ENCODE measurements around the gene KPTN. TPM values are rescaled to one million over a fixed set of nuclear protein-coding genes. Genes with fewer than 3 reads are reported as not detected.

Gene KPTN
- total RNA-seq, 1 donor from 2014 or later: 7.3 TPM

DNA sequence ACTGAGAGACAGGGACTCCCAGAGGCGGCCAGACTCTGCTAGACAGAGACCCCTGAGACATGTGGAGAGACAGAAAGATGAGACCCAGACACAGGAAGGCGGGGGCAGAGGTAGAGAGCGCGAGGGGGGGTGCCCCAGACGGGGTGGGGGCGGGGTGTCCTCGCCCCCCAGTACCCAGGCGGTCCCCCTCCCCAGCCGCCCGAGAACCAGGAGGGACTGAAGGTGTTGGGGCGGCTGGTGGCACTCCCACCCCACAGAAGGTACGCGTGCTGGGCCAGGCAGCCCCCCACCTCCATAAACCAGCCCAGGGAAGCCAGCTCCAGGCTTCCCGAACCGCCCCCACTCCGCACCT is 12.7 kb downstream of the KPTN start:
- FAIRE-seq (no peak), DNase-seq (ENCODE audit: low spot score in 2 of 2) (no peak)

- DNase-seq (ENCODE audit: low spot score in 2 of 2) (no peak), FAIRE-seq (no peak)
These were observed 13.4 kb downstream of the KPTN start for GRCh38 chr19:47470447-47471195.

- FAIRE-seq (no peak), DNase-seq (ENCODE audit: low spot score in 2 of 2) (no peak)
These were observed 14.3 kb downstream of the KPTN start for GRCh38 chr19:47469719-47470118.

- no peak for FAIRE-seq
- no peak for DNase-seq (ENCODE audit: low spot score in 2 of 2)
These were observed 14.7 kb downstream of the KPTN start for GRCh38 chr19:47469363-47469700.

GRCh38 chr19:47467914-47468313 is 16.1 kb downstream of the KPTN start:
- DNase-seq (ENCODE audit: low spot score in 2 of 2) (no peak), FAIRE-seq (no peak)

DNA sequence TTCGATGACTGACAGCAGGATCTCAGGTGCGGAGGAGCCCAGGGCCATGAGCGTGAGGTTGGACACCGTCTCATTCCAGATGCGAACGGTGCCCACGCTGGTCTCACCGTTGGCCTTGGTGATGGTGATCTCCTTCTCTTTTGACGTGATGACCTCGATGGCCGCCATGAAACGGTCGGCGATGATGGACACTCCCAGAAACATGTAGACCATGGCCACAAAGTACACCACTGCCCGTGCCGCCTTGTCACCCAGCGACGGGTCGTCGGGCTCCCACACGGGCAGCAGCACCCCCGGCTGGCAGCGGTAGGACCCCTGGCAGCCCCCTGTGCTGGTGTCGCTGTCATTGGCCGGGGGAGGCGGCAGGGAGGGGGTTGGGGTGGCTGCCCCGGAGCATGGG is 18.1 kb downstream of the KPTN start:
- DNase-seq (ENCODE audit: low spot score in 2 of 2) (no peak), FAIRE-seq (no peak)

- FAIRE-seq: no peak
- no peak for DNase-seq (ENCODE audit: low spot score in 2 of 2)
These were observed 19.2 kb downstream of the KPTN start for GRCh38 chr19:47464675-47465419.

DNA sequence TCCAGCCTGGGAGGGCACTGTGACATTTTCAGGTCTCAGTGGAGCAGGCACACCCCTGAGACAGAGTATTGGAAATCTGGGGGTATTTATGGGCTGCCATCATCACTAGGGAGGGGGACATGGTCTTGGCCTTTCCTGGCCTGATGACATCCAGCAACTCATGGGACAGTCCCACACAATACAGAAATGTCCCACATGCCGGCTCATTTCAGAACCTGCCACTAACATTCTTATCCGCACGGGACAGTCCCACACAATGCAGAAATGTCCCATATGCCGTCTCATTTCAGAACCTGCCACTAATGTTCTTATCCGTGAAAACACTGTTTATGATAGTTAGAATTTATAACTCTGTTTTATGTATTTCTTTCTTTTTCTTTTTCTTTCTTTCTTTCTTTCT is 22.1 kb downstream of the KPTN start:
- no peak for FAIRE-seq
- no peak for DNase-seq (ENCODE audit: low spot score in 2 of 2)

- FAIRE-seq (no peak), DNase-seq (ENCODE audit: low spot score in 2 of 2) (no peak)
These were observed 24.5 kb downstream of the KPTN start for GRCh38 chr19:47459477-47459876.

DNA sequence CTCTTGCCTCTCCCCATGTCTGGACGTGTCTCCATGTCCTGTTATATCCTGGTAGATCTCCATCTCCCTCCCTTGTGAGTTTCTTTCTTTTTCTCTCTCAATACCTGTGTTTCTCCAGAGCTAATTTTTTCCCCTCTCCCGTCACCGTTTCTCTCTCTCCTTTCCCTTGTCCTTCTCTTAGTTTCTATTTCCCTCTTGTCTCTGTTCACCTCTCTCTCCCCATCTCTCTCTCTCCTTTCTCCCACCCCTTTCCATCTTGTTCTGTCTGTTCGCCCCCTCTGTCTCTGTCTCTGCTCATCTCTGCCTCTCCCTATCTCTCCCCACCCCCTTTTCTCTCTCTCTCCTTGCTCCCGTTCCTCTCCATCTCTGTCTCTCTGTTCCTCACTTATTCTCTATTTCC is 25.3 kb downstream of the KPTN start:
- no peak for FAIRE-seq
- DNase-seq (ENCODE audit: low spot score in 2 of 2): no peak

DNA sequence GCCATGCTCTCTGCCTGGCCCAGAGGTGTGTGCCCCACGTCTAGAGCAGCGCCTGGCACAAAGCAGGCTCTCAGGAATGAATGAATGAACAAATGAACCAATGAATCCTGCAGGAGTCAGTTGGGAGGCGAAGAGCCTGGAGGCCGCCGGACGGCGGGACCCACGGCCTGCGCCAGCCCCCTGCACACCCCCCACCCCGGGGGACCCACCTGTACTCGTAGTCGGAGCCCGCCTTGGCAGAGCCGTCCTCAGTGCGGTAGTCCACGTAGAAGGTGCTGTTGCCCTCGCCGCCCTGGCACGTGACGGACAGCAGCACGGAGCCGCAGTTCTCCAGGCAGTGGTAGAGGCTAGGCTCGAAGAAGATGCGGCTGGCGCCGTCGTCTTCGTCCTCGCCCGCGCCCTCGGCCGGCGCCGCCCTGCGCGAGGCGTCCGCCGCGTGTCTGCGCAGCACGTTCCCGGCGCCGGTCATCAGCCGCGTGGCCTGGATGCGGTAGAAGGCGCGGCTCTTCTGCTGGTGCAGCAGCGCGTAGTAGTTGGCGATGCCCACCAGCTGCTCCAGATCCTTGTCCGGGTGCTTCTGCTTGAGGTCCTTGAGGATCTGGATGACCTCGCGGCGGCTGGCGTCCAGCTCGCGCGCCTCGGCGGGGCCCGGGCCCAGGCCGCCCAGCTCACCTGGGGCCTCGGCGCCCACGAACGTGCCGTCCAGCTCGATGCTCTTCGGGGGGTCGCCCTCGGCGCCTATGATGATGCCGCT is 27.1 kb downstream of the KPTN start:
- no peak for DNase-seq (ENCODE audit: low spot score in 2 of 2)
- no peak for FAIRE-seq

- FAIRE-seq (no peak), DNase-seq (ENCODE audit: low spot score in 2 of 2) (no peak)
These were observed 33.5 kb downstream of the KPTN start for GRCh38 chr19:47450478-47450877.

GRCh38 chr19:47448360-47448727 is 35.7 kb downstream of the KPTN start:
- no peak for FAIRE-seq
- no peak for DNase-seq (ENCODE audit: low spot score in 2 of 2)

- no peak for FAIRE-seq
These were observed 36.3 kb downstream of the KPTN start for GRCh38 chr19:47447470-47448359.

GRCh38 chr19:47446534-47447469 is 37.2 kb downstream of the KPTN start:
- no peak for DNase-seq (ENCODE audit: low spot score in 2 of 2)
- no peak for FAIRE-seq

More at GRCh38 chr19:47447470-47448359, 36.3 kb downstream of the KPTN start:
- peak; percentile 53 to 74 for DNase-seq (ENCODE audit: low spot score in 2 of 2)

- DNase-seq (ENCODE audit: low spot score in 2 of 2) (peak in 1 of 2 donors; percentile 66), FAIRE-seq (no peak)
These were observed 38.0 kb downstream of the KPTN start for GRCh38 chr19:47445937-47446402.

GRCh38 chr19:47445527-47445926 is 38.5 kb downstream of the KPTN start:
- FAIRE-seq: no peak
- DNase-seq (ENCODE audit: low spot score in 2 of 2): no peak

DNA sequence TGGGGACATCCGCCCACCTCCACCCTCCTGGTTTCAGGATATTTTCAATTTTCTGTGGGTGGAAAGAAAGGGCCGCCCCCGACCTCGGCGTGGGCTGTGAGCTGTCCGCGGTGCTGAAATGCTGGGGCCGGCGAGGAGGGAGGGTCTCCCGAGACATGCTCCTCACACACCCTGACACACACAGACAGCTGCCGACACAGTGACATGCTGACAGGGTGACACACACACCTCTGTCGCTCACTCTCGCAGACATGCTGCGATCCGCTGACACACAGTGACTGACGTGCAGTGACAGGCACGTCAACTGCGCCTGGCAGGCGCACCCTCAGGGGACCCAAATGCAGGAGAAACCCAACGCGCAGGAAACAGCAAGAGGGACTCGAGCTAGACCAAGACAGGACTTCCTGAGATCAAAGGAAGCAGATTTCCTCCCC is 39.6 kb downstream of the KPTN start:
- FAIRE-seq: no peak
- DNase-seq (ENCODE audit: low spot score in 2 of 2): no peak

DNA sequence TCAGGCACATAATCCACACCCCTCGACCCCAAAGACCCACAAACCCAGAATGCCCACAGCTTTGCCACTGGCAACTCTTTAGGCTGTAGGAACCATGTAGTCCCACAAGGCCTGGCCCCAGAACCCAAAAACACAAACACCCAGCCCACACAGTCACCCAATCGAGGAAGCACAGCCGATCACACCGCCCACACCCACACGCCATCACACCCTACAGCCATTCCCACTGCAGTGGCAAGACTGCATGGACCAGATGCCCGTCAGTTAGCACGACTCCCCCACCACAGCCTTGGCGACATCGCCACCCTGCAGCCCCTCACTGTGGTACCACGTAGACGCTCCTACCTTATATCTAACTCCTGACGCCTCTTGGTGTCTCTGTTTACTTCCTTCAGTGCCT is 40.7 kb downstream of the KPTN start:
- FAIRE-seq: no peak
- no peak for DNase-seq (ENCODE audit: low spot score in 2 of 2)
